Kidney epithelial cell (primary cell): ENCODE results near the gene PCED1A. TPM values are rescaled to one million over a fixed set of nuclear protein-coding genes. Genes with fewer than 3 reads are reported as not detected.

Source experiments
- DNase-seq: peaks from one replicate; pipeline ENCODE4 v3.0.0-alpha.2; 2010; ENCODE audit warnings: low read depth
- H3K27me3 ChIP-seq: 2 replicates; pipeline ENCODE4 v1.6.0; 2011; ENCODE audit warnings: low read length; ENCODE audit not compliant: control insufficient read depth, insufficient read depth
- H3K36me3 ChIP-seq: 2 replicates; pipeline ENCODE4 v1.5.1; 2011; ENCODE audit warnings: low read length; ENCODE audit not compliant: control insufficient read depth, insufficient read depth
- H3K4me3 ChIP-seq: 2 replicates; pipeline ENCODE4 v1.5.1; 2011; ENCODE audit warnings: low read depth, mild to moderate bottlenecking, control low read depth, low read length
- total RNA-seq: library from RNA; depleted of rRNA; stranded (reverse); fragments of >200 nt; gene quantifications from 2 replicates; pipeline ENCODE4 v1.2.3, GENCODE V29; 2015
- TF ChIP-seq, protein P1 (sequence below): IDR thresholded peaks from 2 replicates; pipeline ENCODE4 v1.5.1; 2011; ENCODE audit warnings: mild to moderate bottlenecking, moderate library complexity, low read length, control low read depth, inconsistent platforms; ENCODE audit not compliant: insufficient read depth, poor library complexity, severe bottlenecking

PCED1A gene
- total RNA-seq, 1 donor from 2014 or later = 30.4 TPM

DNA sequence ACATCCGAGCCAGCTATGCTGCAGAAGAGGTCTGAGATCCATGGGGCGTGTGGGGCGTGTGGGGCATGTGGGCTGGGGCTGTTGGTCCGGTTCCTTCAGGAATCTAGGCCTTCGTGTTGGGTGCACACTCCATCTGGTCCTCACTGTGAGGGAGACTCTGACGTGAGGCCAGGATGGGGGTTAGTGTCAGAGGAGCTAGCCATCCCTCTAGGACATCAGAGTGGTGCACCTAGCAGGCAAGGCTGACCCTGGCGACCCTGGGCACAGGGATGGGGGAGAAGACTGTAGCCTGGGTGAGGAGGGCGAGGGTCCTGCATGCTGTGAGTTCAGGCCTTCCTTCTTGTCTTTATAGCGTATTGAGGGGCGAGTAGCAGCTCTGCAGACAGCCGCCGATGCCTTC, 24.2 kb upstream of the PCED1A start:
- Histone ChIP-seq H3K36me3 (no peaks in the 10 kb centered on the region), H3K4me3 (no peak overlapping the region), H3K27me3 (no peaks in the 10 kb centered on the region)
- DNase-seq = no peak
- TF ChIP-seq, protein P1, sequence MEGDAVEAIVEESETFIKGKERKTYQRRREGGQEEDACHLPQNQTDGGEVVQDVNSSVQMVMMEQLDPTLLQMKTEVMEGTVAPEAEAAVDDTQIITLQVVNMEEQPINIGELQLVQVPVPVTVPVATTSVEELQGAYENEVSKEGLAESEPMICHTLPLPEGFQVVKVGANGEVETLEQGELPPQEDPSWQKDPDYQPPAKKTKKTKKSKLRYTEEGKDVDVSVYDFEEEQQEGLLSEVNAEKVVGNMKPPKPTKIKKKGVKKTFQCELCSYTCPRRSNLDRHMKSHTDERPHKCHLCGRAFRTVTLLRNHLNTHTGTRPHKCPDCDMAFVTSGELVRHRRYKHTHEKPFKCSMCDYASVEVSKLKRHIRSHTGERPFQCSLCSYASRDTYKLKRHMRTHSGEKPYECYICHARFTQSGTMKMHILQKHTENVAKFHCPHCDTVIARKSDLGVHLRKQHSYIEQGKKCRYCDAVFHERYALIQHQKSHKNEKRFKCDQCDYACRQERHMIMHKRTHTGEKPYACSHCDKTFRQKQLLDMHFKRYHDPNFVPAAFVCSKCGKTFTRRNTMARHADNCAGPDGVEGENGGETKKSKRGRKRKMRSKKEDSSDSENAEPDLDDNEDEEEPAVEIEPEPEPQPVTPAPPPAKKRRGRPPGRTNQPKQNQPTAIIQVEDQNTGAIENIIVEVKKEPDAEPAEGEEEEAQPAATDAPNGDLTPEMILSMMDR = no peak

DNA sequence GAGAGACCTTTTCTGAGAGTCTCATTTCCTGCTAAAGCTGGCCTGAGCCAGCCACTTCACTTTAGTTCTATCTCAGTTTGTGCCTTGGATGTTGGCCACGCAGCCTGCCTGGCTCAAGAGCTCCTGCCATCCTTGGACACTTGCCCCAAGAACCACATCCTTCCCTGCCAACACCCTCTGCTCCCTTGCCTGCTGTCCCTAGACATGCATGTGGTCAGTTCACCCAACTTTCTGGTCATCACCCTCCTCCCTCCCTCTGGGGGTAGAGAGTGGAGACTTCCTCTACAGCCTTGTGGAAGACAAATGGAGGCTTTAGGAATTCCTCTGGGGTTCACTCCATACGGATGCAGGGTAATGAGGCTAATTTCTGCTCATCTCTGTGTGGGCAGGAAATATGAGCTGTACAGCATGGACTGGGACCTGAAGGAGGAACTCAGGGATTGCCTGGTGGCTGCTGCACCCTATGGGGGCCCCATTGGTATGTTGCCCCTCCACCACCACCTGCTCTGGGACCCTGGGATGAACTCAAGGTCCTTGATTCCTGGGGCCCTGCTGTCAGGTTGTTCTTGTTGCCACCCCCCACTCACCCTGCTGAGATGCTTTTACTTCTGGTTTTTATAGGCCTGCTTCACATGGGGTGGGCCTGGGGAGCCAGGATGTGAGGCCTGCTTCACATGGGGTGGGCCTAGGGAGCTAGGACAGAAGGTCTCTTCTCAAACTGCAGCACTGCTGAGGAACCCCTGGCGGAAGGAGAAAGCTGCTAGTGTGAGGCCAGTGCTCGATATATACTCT, 19.1 kb upstream of the PCED1A start:
- no peaks in the 10 kb centered on the region for H3K36me3 ChIP-seq
- no peak for DNase-seq
- no peaks in the 10 kb centered on the region for H3K27me3 ChIP-seq
- no peak overlapping the region for H3K4me3 ChIP-seq
- TF ChIP-seq, protein P1 = no peak

DNA sequence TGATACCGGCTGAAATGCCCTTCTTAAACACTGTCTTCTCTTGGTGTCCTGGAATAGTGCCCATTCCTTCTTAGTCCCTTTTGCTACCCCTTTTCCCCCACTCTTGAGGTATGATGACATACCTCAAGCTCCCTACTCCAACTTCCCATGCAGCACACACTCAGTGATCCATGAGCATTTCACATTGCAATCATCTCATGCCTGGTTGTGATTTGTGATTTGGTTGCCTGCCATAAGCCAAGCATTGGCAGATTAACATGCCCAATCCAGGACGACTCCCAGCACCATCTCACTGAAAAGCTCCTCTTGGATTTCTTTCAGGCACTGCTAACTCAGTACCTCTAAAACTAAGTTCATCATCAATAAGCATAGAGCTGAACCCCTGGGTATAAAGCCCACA, 18.1 kb upstream of the PCED1A start:
- H3K36me3 ChIP-seq = no peaks in the 10 kb centered on the region
- no peak for DNase-seq
- TF ChIP-seq, protein P1 = no peak
- H3K4me3 ChIP-seq = no peak overlapping the region
- H3K27me3 ChIP-seq = no peaks in the 10 kb centered on the region

DNA sequence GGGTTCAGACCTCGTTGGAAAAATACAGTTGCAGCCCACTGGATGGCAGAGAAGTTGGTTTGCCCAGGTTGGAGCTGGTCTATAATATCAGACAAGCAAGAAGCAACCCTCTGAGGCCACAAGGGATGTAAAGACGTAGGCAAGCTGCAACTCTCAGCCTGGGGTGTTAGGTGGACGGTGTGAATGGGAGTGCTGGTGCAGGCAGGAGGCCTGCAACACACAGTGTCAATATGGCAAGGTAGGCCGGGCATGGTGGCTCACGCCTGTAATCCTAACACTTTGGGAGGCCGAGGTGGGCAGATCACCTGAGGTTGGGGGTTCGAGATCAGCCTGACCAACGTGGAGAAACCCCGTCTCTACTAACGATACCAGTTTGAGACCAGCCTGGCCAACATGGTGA, 10.6 kb upstream of the PCED1A start:
- DNase-seq = no peak
- Histone ChIP-seq H3K4me3 (no peak overlapping the region), H3K27me3 (no peaks in the 10 kb centered on the region), H3K36me3 (no peaks in the 10 kb centered on the region)
- TF ChIP-seq, protein P1 = no peak

DNA sequence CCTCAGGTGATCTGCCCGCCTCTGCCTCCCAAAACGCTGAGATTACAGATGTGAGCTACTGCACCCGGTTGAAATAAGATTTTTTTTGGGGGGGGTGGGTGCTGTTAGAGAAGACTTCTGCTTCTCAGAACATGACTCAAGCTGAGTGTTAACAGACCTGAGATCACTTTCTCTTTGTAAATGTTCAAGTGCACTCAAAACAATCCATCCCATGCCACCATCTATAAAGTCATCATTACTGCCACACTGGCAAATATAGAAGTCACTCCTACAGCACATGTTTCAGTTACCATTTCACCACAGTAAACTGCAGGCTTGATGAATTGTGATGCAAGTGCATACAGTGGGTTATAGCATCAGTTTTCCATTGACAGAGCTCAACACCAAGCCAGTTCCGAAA, 9.1 kb upstream of the PCED1A start:
- no peaks in the 10 kb centered on the region for H3K27me3 ChIP-seq
- TF ChIP-seq, protein P1 = no peak

DNA sequence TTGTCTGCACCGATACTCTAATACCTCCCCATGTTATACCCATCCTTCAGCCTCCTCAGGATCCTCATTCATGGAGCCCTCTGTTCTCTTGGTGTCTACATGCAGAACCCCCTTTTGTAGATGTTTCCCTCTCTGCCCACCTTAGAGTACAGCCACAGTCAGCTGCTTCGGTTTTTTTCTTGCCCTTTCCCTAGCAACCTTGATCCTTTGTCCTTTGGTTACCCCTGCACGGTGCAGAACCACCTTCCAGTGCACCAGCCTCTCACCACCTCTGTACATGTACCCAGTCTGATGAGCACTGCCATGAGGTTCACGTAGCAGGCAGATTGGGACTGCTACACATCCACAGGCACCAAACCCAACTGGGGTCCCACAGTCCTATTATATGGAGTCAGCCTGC, 7.3 kb upstream of the PCED1A start:
- TF ChIP-seq, protein P1 = no peak
- Histone ChIP-seq H3K36me3 (no peaks in the 10 kb centered on the region), H3K27me3 (no peaks in the 10 kb centered on the region), H3K4me3 (no peak overlapping the region)
- no peak for DNase-seq

More for the DNA sequence above, 9.1 kb upstream of the PCED1A start:
- DNase-seq = no peak
- Histone ChIP-seq H3K36me3 (no peaks in the 10 kb centered on the region), H3K4me3 (no peak overlapping the region)
